BLaER1 treated with 17β-estradiol and CSF1 and Interleukin-3, amounts not matched to agents 10 nM and 100 nM (cell line): ENCODE data around the gene CLIP2.

Experiments used
- H3K27ac ChIP-seq, 11 experiments: shearing (Covaris generic); formaldehyde crosslinking; 2 replicates each; pipeline ENCODE4 v1.8.1; 2022
- H3K27me3 ChIP-seq, 11 experiments: shearing (Covaris generic); formaldehyde crosslinking; 2 replicates each; pipeline ENCODE4 v1.8.1; 2022
- H3K36me3 ChIP-seq, 11 experiments: shearing (Covaris generic); formaldehyde crosslinking; 2 replicates each; pipeline ENCODE4 v1.8.1; 2022
- H3K4me1 ChIP-seq, 10 experiments: shearing (Covaris generic); formaldehyde crosslinking; 2 replicates each; pipeline ENCODE4 v1.8.1; 2022
- H3K4me2 ChIP-seq, 11 experiments: shearing (Covaris generic); formaldehyde crosslinking; 2 replicates each; pipeline ENCODE4 v1.8.1; 2022
- H3K4me3 ChIP-seq, 10 experiments: shearing (Covaris generic); formaldehyde crosslinking; 2 replicates each; pipeline ENCODE4 v1.8.1; 2022
- H3K9ac ChIP-seq, 11 experiments: shearing (Covaris generic); formaldehyde crosslinking; 2 replicates each; pipeline ENCODE4 v1.8.1; 2022
- H3K9me3 ChIP-seq, 11 experiments: shearing (Covaris generic); formaldehyde crosslinking; replicated peaks in 1 of 11; 2 replicates each; pipeline ENCODE4 v1.8.1; 2022
- H4K20me1 ChIP-seq, 11 experiments: shearing (Covaris generic); formaldehyde crosslinking; 2 replicates each; pipeline ENCODE4 v1.8.1; 2022
- Cebpa-rat ChIP-seq, 11 experiments: shearing (Covaris generic); IDR thresholded peaks; 2 replicates each; pipeline ENCODE4 v1.8.1; 2022

The CLIP2 gene

GRCh38 chr7:74452748-74453321 is 163.6 kb downstream of the CLIP2 start:
- H3K27me3 ChIP-seq, result no peaks in the 10 kb centered on the region
- H3K4me1 ChIP-seq, result peaks cover 27 to 46% (median 34%) of the 10 kb centered on the region in 10 experiments
- peak overlapping the region; percentile 68 to 80 (median 73) for H3K4me3 ChIP-seq
- H3K9ac ChIP-seq, result peak overlapping the region in 10 of 11 experiments; percentile 77 to 90 (median 84); a peak in 13 of 22 replicates
- H3K4me2 ChIP-seq, result peak overlapping the region; percentile 78 to 91 (median 86); a peak in 19 of 22 replicates
- peaks cover 0 to 13% (median 9%) of the 10 kb centered on the region in 11 experiments; a peak in 12 of 22 replicates for H3K9me3 ChIP-seq
- H3K36me3 ChIP-seq, result peaks cover 0 to 9% (median 0%) of the 10 kb centered on the region in 11 experiments; a peak in 1 of 22 replicates
- peaks cover 0 to 32% (median 16%) of the 10 kb centered on the region in 11 experiments; a peak in 13 of 22 replicates for H4K20me1 ChIP-seq
- H3K27ac ChIP-seq, result peak overlapping the region in 6 of 11 experiments; percentile 81 to 85 (median 82); a peak in 8 of 22 replicates
- no peak for TF ChIP-seq Cebpa-rat (IDR thresholded peaks at IDR 0.05)

- H3K4me1 ChIP-seq, result peaks cover 27 to 49% (median 34%) of the 10 kb centered on the region in 10 experiments
- H4K20me1 ChIP-seq, result peaks cover 0 to 39% (median 23%) of the 10 kb centered on the region in 11 experiments; a peak in 13 of 22 replicates
- no peak for TF ChIP-seq Cebpa-rat (IDR thresholded peaks at IDR 0.05)
- H3K36me3 ChIP-seq, result peaks cover 0 to 9% (median 0%) of the 10 kb centered on the region in 11 experiments; a peak in 2 of 22 replicates
- H3K9me3 ChIP-seq, result peaks cover 0 to 13% (median 9%) of the 10 kb centered on the region in 11 experiments; a peak in 12 of 22 replicates
- peak within 1 kb of the TSS; percentile 86 to 97 (median 93) for H3K4me2 ChIP-seq
- H3K9ac ChIP-seq, result peak within 1 kb of the TSS; percentile 77 to 90 (median 84)
- H3K4me3 ChIP-seq, result peak within 1 kb of the TSS; percentile 68 to 80 (median 73)
- no peaks in the 10 kb centered on the region for H3K27me3 ChIP-seq
- peak within 1 kb of the TSS; percentile 56 to 85 (median 81); a peak in 21 of 22 replicates for H3K27ac ChIP-seq
These were observed 164.3 kb downstream of the CLIP2 start, which contains the start of gene GTF2IRD1 for GRCh38 chr7:74453322-74454011. TSS of gene GTF2IRD1 (plus strand) at chr7:74453906. CDS start at chr7:74508081, 54,175 bp downstream.

GRCh38 chr7:74454021-74454924 is 165.1 kb downstream of the CLIP2 start:
- peak overlapping the region; percentile 68 to 80 (median 73) for H3K4me3 ChIP-seq
- H3K27ac ChIP-seq, result peak overlapping the region in 10 of 11 experiments; percentile 67 to 85 (median 81); a peak in 20 of 22 replicates
- H4K20me1 ChIP-seq, result peaks cover 0 to 46% (median 28%) of the 10 kb centered on the region in 11 experiments; a peak in 13 of 22 replicates
- peaks cover 0 to 13% (median 9%) of the 10 kb centered on the region in 11 experiments; a peak in 12 of 22 replicates for H3K9me3 ChIP-seq
- no peak for TF ChIP-seq Cebpa-rat (IDR thresholded peaks at IDR 0.05)
- H3K4me1 ChIP-seq, result peaks cover 27 to 50% (median 34%) of the 10 kb centered on the region in 10 experiments
- no peaks in the 10 kb centered on the region for H3K27me3 ChIP-seq
- H3K9ac ChIP-seq, result peak overlapping the region; percentile 77 to 90 (median 84)
- H3K36me3 ChIP-seq, result peaks cover 0 to 9% (median 0%) of the 10 kb centered on the region in 11 experiments; a peak in 2 of 22 replicates
- H3K4me2 ChIP-seq, result peak overlapping the region; percentile 82 to 97 (median 93)

GRCh38 chr7:74454925-74455288 is 165.7 kb downstream of the CLIP2 start:
- Histone ChIP-seq H3K27ac (peak overlapping the region in 9 of 11 experiments; percentile 67 to 85 (median 81); a peak in 18 of 22 replicates), H3K9ac (peak overlapping the region; percentile 77 to 90 (median 84)), H3K9me3 (peaks cover 0 to 13% (median 9%) of the 10 kb centered on the region in 11 experiments; a peak in 12 of 22 replicates), H3K4me3 (peak overlapping the region; percentile 68 to 80 (median 73)), H3K27me3 (no peaks in the 10 kb centered on the region), H3K4me2 (peak overlapping the region; percentile 82 to 97 (median 93)), H3K4me1 (peaks cover 27 to 45% (median 34%) of the 10 kb centered on the region in 10 experiments), H3K36me3 (peaks cover 0 to 9% (median 0%) of the 10 kb centered on the region in 11 experiments; a peak in 2 of 22 replicates), H4K20me1 (peaks cover 0 to 52% (median 33%) of the 10 kb centered on the region in 11 experiments; a peak in 14 of 22 replicates)
- TF ChIP-seq Cebpa-rat (IDR thresholded peaks at IDR 0.05), result no peak

DNA sequence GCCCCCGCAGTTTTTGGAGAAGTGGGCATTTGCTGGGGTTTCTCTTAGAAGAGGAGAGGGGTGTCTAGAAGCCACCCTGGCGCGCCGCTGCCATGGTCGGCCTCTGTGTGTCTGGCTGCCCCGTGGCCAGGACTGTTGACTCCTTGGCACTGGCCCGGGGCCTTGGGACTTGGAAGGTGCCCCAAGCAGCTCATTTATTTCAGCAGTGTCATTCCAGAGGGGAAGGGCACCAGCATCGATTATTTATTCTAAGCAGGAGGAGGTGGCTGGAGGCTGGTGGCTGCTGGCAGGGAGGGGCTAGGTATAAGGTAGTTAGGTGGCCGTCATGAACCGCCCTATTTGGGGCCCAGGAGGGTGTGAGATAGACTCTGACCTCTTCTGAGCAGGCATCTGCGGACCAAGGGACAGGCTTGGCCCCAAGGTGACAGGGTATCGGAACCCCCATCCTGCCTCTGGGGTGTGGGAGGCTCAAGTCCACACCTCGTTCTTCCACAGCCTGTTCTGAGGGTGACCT is 166.1 kb downstream of the CLIP2 start:
- peaks cover 27 to 45% (median 34%) of the 10 kb centered on the region in 10 experiments for H3K4me1 ChIP-seq
- peaks cover 2 to 56% (median 37%) of the 10 kb centered on the region in 11 experiments; a peak in 15 of 22 replicates for H4K20me1 ChIP-seq
- H3K9me3 ChIP-seq, result peaks cover 0 to 13% (median 9%) of the 10 kb centered on the region in 11 experiments; a peak in 12 of 22 replicates
- peak overlapping the region; percentile 38 to 90 (median 84); a peak in 20 of 22 replicates for H3K9ac ChIP-seq
- no peaks in the 10 kb centered on the region for H3K27me3 ChIP-seq
- no peak for TF ChIP-seq Cebpa-rat (IDR thresholded peaks at IDR 0.05)
- peaks cover 0 to 9% (median 0%) of the 10 kb centered on the region in 11 experiments; a peak in 2 of 22 replicates for H3K36me3 ChIP-seq
- peak overlapping the region in 9 of 10 experiments; percentile 68 to 80 (median 74); a peak in 17 of 20 replicates for H3K4me3 ChIP-seq
- peak overlapping the region in 8 of 11 experiments; percentile 78 to 85 (median 82); a peak in 16 of 22 replicates for H3K27ac ChIP-seq
- peak overlapping the region; percentile 82 to 97 (median 93) for H3K4me2 ChIP-seq
